CD4-positive, alpha-beta memory T cell (primary cell): ENCODE results near the gene ACVR1. TPM values are rescaled to one million over a fixed set of nuclear protein-coding genes. Genes with fewer than 3 reads are reported as not detected.

Source experiments
- CTCF ChIA-PET: fragments of 350-600 bp; sonication (Branson Sonifier 250); formaldehyde crosslinking; loops from one replicate; lab custom pipeline; 2021; ENCODE audit warnings: inconsistent platforms; ENCODE audit not compliant: partially characterized antibody; lab: Charles Lee
- POLR2A ChIA-PET: fragments of 350-600 bp; sonication (Branson Sonifier 250); formaldehyde crosslinking; loops from one replicate; lab custom pipeline; 2021; ENCODE audit not compliant: partially characterized antibody; lab: Charles Lee
- DNase-seq, 5 donors: peaks; one replicate each; pipeline versions ENCODE4 v3.0.0 to v3.0.0-alpha.2; 2020 to 2022; ENCODE audit warnings: mixed read lengths in 1 of 5
- H3K27ac ChIP-seq: one replicate; pipeline ENCODE4 v1.7.0; 2013; ENCODE audit warnings: low read depth, low read length
- H3K27me3 ChIP-seq: 2 replicates; pipeline ENCODE4 v1.7.0; 2013; ENCODE audit warnings: mild to moderate bottlenecking, low read length, moderate library complexity; ENCODE audit not compliant: insufficient read depth
- H3K36me3 ChIP-seq: 2 replicates; pipeline ENCODE4 v1.7.0; 2013; ENCODE audit warnings: mild to moderate bottlenecking, low read length, moderate library complexity; ENCODE audit not compliant: insufficient read depth
- H3K4me1 ChIP-seq: 2 replicates; pipeline ENCODE4 v1.7.0; 2013; ENCODE audit warnings: mild to moderate bottlenecking, low read length, moderate library complexity; ENCODE audit not compliant: insufficient read depth
- H3K4me3 ChIP-seq, 2 donors: one replicate each; pipeline ENCODE4 v1.7.0; 2013; ENCODE audit warnings: low read length in 2 of 2, mild to moderate bottlenecking in 1 of 2
- H3K9me3 ChIP-seq, 2 donors: one replicate each; pipeline ENCODE4 v1.7.0; 2013; ENCODE audit warnings: low read length in 2 of 2, control low read depth in 1 of 2; ENCODE audit not compliant: control insufficient read depth in 1 of 2
- H3K27ac Mint-ChIP-seq, 7 donors: one replicate each; pipeline ENCODE4 v1.8.0; 2020 to 2021; ENCODE audit warnings: mixed read lengths in 7 of 7, mild to moderate bottlenecking in 6 of 7, inconsistent platforms in 3 of 7, moderate library complexity in 3 of 7
- H3K27me3 Mint-ChIP-seq, 2 donors: one replicate each; pipeline ENCODE4 v1.8.0; 2020 to 2021; ENCODE audit warnings: mixed read lengths in 2 of 2
- H3K36me3 Mint-ChIP-seq, 2 donors: one replicate each; pipeline ENCODE4 v1.8.0; 2020 to 2021; ENCODE audit warnings: mixed read lengths in 2 of 2, inconsistent platforms in 1 of 2, mild to moderate bottlenecking in 1 of 2
- H3K4me1 Mint-ChIP-seq, 4 donors: one replicate each; pipeline ENCODE4 v1.8.0; 2020 to 2021; ENCODE audit warnings: mixed read lengths in 4 of 4, mild to moderate bottlenecking in 1 of 4
- H3K4me3 Mint-ChIP-seq, 8 donors: one replicate each; pipeline ENCODE4 v1.8.0; 2020 to 2021; ENCODE audit warnings: mixed read lengths in 8 of 8, mild to moderate bottlenecking in 7 of 8, moderate library complexity in 6 of 8, inconsistent platforms in 3 of 8
- H3K9me3 Mint-ChIP-seq, 8 donors: one replicate each; pipeline ENCODE4 v1.8.0; 2020 to 2021; ENCODE audit warnings: mixed read lengths in 8 of 8, mild to moderate bottlenecking in 5 of 8, inconsistent platforms in 3 of 8, moderate library complexity in 1 of 8
- intact Hi-C: fragments of 100-400 bp; cut with micrococcal nuclease; formaldehyde crosslinking; loops from one replicate; pipeline ENCODE4 v1.15.1; 2023
- polyA plus RNA-seq, 2 donors: library from polyadenylated mRNA; unstranded; fragments of 300-500 nt; fragmentation: Illumina TruSeq; gene quantifications; one replicate each; pipeline ENCODE4 v1.2.3, GENCODE V29; 2021
- total RNA-seq, 2 experiments: library from RNA; stranded (reverse); gene quantifications; one replicate each; pipeline ENCODE4 v1.2.3, GENCODE V29; 2021

ACVR1 gene
- total and polyA plus RNA-seq, 4 experiments from 2014 or later = 16.1 to 31.9 (median 25.1) TPM

DNA sequence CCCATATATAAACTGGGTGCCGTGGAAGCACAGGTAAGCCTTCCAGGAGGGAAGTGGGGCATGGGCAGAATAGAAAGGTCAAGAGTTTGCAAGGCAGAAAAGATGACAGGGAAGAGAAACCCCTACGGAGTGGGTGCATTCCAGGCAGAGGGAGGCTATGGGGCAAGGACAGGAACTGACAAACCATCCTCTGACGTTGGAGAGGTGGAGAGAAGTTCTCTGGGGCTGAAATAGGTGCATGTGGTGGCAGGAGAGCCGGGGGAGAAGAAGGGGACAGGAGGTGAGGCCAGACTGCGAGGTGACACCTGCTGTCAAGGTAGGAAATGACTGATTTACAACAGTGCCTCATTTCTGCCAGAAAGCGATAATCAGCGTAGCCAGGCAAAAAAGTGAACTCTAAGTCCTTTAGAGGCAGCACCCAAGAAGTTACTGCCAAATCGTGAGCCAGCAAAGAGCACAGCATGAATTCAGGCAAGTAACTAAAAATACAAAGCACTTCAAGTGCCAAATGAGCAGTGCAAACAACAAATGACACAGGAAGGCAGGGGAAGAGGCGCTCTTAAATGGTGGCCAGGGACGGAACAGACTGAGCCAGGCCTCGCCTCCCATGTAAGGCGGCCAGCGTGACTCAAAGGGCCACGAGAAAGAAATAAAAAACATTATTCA is 134.2 kb downstream of the ACVR1 start:
- H3K36me3 Mint-ChIP-seq = peaks cover 49 to 59% of the 10 kb centered on the region in 2 donors
- DNase-seq = no peak
- intact Hi-C loops = no loop called here

DNA sequence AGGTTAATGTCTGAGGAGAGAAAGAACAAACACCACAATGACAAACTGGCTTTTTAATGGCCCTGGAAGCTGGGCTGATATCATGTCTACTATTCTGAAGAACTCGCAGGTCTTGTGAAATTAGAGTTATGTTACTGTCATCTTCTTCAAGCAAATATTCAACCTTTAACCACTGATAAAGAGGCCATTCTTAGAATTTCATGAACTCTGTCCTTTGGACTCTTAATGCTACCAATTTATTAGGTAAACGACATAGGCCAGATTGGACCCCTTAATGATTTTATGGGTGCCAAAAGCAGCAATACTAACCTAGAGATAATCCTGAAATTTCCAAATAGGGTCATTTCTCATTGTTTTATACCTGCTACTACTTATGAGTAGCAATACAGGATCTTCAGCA is 138.5 kb downstream of the ACVR1 start:
- no peaks in the 10 kb centered on the region for H3K9me3 ChIP-seq
- no peaks in the 10 kb centered on the region for H3K27me3 Mint-ChIP-seq

More for the DNA sequence above, 134.2 kb downstream of the ACVR1 start:
- Histone ChIP-seq H3K9me3 (no peaks in the 10 kb centered on the region), H3K4me3 (no peak overlapping the region), H3K4me1 (no peaks in the 10 kb centered on the region), H3K36me3 (peaks cover 16% of the 10 kb centered on the region), H3K27me3 (no peaks in the 10 kb centered on the region), H3K27ac (no peak overlapping the region)
- Mint-ChIP-seq H3K4me1 (peaks cover 0 to 8% (median 5%) of the 10 kb centered on the region in 4 donors), H3K9me3 (no peaks in the 10 kb centered on the region), H3K27me3 (no peaks in the 10 kb centered on the region), H3K27ac (peak overlapping the region in 1 of 7 donors; percentile 43), H3K4me3 (no peak overlapping the region)
- CTCF ChIA-PET = no interaction called here
- POLR2A ChIA-PET = no interaction called here

GRCh38 chr2:157735532-157735931 is 140.6 kb downstream of the ACVR1 start:
- H3K27me3 ChIP-seq = no peaks in the 10 kb centered on the region
- no peaks in the 10 kb centered on the region for H3K9me3 ChIP-seq
- Mint-ChIP-seq H3K27me3 (no peaks in the 10 kb centered on the region), H3K9me3 (peaks cover 0 to 13% (median 8%) of the 10 kb centered on the region in 8 donors), H3K27ac (no peak overlapping the region), H3K4me3 (no peak overlapping the region), H3K36me3 (peaks cover 76 to 85% of the 10 kb centered on the region in 2 donors), H3K4me1 (peaks cover 0 to 2% (median 0%) of the 10 kb centered on the region in 4 donors)
- no peak overlapping the region for H3K27ac ChIP-seq
- no peak for DNase-seq
- CTCF ChIA-PET = no interaction called here
- intact Hi-C loops = no loop called here
- POLR2A ChIA-PET = no interaction called here
- peaks cover 21% of the 10 kb centered on the region for H3K36me3 ChIP-seq
- H3K4me3 ChIP-seq = no peak overlapping the region
- H3K4me1 ChIP-seq = no peaks in the 10 kb centered on the region

More for the DNA sequence above, 138.5 kb downstream of the ACVR1 start:
- intact Hi-C loops = no loop called here
- Mint-ChIP-seq H3K9me3 (peaks cover 0 to 4% (median under 1%) of the 10 kb centered on the region in 8 donors), H3K27ac (no peak overlapping the region), H3K36me3 (peaks cover 68 to 82% of the 10 kb centered on the region in 2 donors), H3K4me3 (no peak overlapping the region), H3K4me1 (peaks cover 0 to 2% (median 0%) of the 10 kb centered on the region in 4 donors)
- no peaks in the 10 kb centered on the region for H3K27me3 ChIP-seq
- H3K36me3 ChIP-seq = peaks cover 21% of the 10 kb centered on the region
- no peaks in the 10 kb centered on the region for H3K4me1 ChIP-seq
- H3K4me3 ChIP-seq = no peak overlapping the region
- DNase-seq = no peak
- no peak overlapping the region for H3K27ac ChIP-seq
- ChIA-PET POLR2A (no interaction called here), CTCF (interaction anchor here (1.2 kb wide), 1 partner anchor 435 kb away, joined by 4 read pairs; no protein-coding TSS in a partner anchor)

DNA sequence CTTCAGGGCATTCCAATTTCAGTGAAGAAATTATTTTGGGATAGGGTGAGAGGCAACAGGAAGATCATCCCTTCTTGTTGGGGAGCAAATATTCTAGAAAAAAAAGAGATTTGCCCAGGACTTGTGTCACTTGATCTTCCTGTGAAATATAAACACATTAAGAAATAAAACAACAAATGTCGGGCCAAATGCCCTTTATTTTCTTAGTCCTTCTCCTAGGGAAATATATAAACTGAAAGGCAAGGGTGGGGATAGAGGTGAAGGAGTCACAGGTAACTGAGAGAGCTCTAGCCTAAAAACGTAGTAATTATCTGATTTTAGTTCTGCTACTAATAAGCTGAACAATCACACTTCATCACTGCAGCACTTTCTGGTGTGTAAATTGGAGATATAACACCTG is 142.9 kb downstream of the ACVR1 start:
- Mint-ChIP-seq H3K27me3 (no peaks in the 10 kb centered on the region), H3K27ac (peak overlapping the region in 1 of 7 donors; percentile 59), H3K36me3 (peaks cover 85 to 91% of the 10 kb centered on the region in 2 donors), H3K4me3 (no peak overlapping the region), H3K4me1 (peaks cover 0 to 2% (median 0%) of the 10 kb centered on the region in 4 donors), H3K9me3 (peaks cover 0 to 18% (median 14%) of the 10 kb centered on the region in 8 donors)
- Histone ChIP-seq H3K27ac (no peak overlapping the region), H3K36me3 (peaks cover 18% of the 10 kb centered on the region), H3K27me3 (no peaks in the 10 kb centered on the region), H3K4me3 (no peak overlapping the region), H3K4me1 (no peaks in the 10 kb centered on the region), H3K9me3 (no peaks in the 10 kb centered on the region)
- no peak for DNase-seq
- POLR2A ChIA-PET = no interaction called here
- intact Hi-C loops = no loop called here
- CTCF ChIA-PET = no interaction called here

DNA sequence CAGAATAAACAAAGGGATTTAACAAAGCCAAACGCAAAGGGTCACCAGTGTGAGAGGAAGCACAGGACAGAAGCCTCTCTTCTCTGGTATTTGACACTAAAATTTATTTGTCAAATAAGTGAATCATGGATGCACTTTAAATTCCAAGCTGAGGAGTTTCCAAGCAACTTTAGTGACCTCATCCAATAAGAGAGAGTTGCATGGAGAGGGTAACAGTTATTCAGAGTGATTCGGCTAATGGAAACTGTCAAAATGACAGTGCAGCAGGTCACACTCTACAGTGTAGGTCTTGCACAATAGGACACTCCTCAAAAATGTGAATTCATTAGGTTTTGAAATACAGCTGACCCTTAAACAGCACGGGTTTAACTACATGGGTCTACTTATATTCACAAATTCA is 143.5 kb downstream of the ACVR1 start:
- POLR2A ChIA-PET = no interaction called here
- Mint-ChIP-seq H3K4me1 (peaks cover 0 to 2% (median 0%) of the 10 kb centered on the region in 4 donors), H3K27ac (no peak overlapping the region), H3K27me3 (no peaks in the 10 kb centered on the region), H3K36me3 (peaks cover 82 to 91% of the 10 kb centered on the region in 2 donors), H3K4me3 (no peak overlapping the region), H3K9me3 (peaks cover 0 to 18% (median 14%) of the 10 kb centered on the region in 8 donors)
- no peak for DNase-seq
- Histone ChIP-seq H3K27me3 (no peaks in the 10 kb centered on the region), H3K9me3 (no peaks in the 10 kb centered on the region), H3K4me3 (no peak overlapping the region), H3K36me3 (peaks cover 11% of the 10 kb centered on the region), H3K4me1 (no peaks in the 10 kb centered on the region), H3K27ac (no peak overlapping the region)
- intact Hi-C loops = no loop called here
- CTCF ChIA-PET = no interaction called here

DNA sequence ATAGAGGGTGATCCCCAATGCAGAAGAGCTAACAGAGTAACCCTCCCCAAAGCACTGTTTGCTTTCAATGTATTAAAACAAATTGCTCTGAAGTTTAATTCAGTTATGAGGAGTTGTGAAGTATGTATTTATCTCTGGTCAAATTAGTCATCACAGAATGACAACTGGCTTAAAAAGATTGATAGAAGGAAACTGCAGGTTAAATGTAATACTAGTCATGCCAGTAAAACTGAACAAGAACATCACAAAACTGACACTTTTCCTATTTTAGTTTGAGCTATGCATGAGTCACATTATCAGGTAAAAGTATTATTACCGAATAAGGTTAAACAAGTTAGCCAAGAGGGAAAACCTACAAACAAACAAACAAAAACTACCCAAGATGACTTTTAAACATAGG is 148.4 kb downstream of the ACVR1 start:
- Mint-ChIP-seq H3K27me3 (no peaks in the 10 kb centered on the region), H3K9me3 (peaks cover 2 to 44% (median 32%) of the 10 kb centered on the region in 8 donors), H3K36me3 (peaks cover 70 to 83% of the 10 kb centered on the region in 2 donors), H3K27ac (no peak overlapping the region), H3K4me3 (no peak overlapping the region), H3K4me1 (no peaks in the 10 kb centered on the region)
- no peak overlapping the region for H3K4me3 ChIP-seq
- DNase-seq = no peak
- H3K9me3 ChIP-seq = peaks cover 0 to 10% of the 10 kb centered on the region in 2 donors
- H3K4me1 ChIP-seq = no peaks in the 10 kb centered on the region
- intact Hi-C loops = no loop called here
- H3K27ac ChIP-seq = no peak overlapping the region
- H3K36me3 ChIP-seq = no peaks in the 10 kb centered on the region
- CTCF ChIA-PET = no interaction called here
- POLR2A ChIA-PET = no interaction called here
- H3K27me3 ChIP-seq = no peaks in the 10 kb centered on the region

GRCh38 chr2:157726946-157727345 is 149.2 kb downstream of the ACVR1 start:
- H3K9me3 Mint-ChIP-seq = peaks cover 4 to 49% (median 38%) of the 10 kb centered on the region in 8 donors
- H3K27ac Mint-ChIP-seq = no peak overlapping the region
- no peak overlapping the region for H3K4me3 Mint-ChIP-seq
- no peak for DNase-seq
- CTCF ChIA-PET = interaction anchor here (1.4 kb wide), 1 partner anchor 399 kb away, joined by 3 read pairs; no protein-coding TSS in a partner anchor
- H3K4me3 ChIP-seq = no peak overlapping the region
- H3K27me3 ChIP-seq = no peaks in the 10 kb centered on the region
- POLR2A ChIA-PET = no interaction called here
- no peaks in the 10 kb centered on the region for H3K27me3 Mint-ChIP-seq
- H3K27ac ChIP-seq = no peak overlapping the region
- H3K9me3 ChIP-seq = peaks cover 0 to 14% of the 10 kb centered on the region in 2 donors
- no peaks in the 10 kb centered on the region for H3K4me1 Mint-ChIP-seq
- no peaks in the 10 kb centered on the region for H3K36me3 ChIP-seq
- H3K36me3 Mint-ChIP-seq = peaks cover 66 to 80% of the 10 kb centered on the region in 2 donors
- H3K4me1 ChIP-seq = no peaks in the 10 kb centered on the region
- intact Hi-C loops = no loop called here
